HCT116 (cell line): ENCODE results near the gene COL28A1. TPM values are rescaled to one million over a fixed set of nuclear protein-coding genes. Genes with fewer than 3 reads are reported as not detected.

ENCODE experiments used
- ATAC-seq: fragments of 200-7000 bp; cut with Tn5 transposase; 2 replicates; pipeline ENCODE4 v1.9.1; 2020; ENCODE audit warnings: mild to moderate bottlenecking, moderate library complexity
- BruUV-seq: library from RNA; stranded (reverse); fragments of 400-500 nt; replicated peaks from 2 replicates; lab custom pipeline; 2021; lab: Mats Ljungman, UMichigan
- CTCF ChIA-PET: fragments of 300-600 bp; sonication (Branson Sonifier 250); formaldehyde crosslinking; loops from one replicate; lab custom pipeline; 2021; ENCODE audit warnings: antibody characterized with exemption; lab: Charles Lee
- POLR2A ChIA-PET: fragments of 300-600, 350-600 bp; sonication (Branson Sonifier 250); formaldehyde crosslinking; loops from one replicate; lab custom pipeline; 2021; ENCODE audit warnings: antibody characterized with exemption; lab: Charles Lee
- RAD21 ChIA-PET, 2 experiments: fragments of 300-600 bp; sonication (Branson Sonifier 250); formaldehyde crosslinking; loops; one replicate each; lab custom pipeline; 2023; ENCODE audit warnings: low total read pairs in 2 of 2; ENCODE audit not compliant: uncharacterized antibody in 2 of 2, unreplicated experiment in 2 of 2, low non-redundant PET in 1 of 2; lab: Charles Lee
- DNase-seq: peaks from one replicate; pipeline ENCODE4 v3.0.0-alpha.2; 2010; ENCODE audit warnings: low read depth, low spot score
- H2AFZ ChIP-seq: fragments of 200-600 bp; shearing (Covaris generic), sonication (generic); 2 replicates; pipeline ENCODE4 v1.6.1; 2017; ENCODE audit warnings: low read depth, mixed run types, mixed read lengths, antibody characterized with exemption, low read length; ENCODE audit not compliant: poor library complexity, severe bottlenecking
- H3K27ac ChIP-seq: 2 replicates; pipeline ENCODE4 v1.5.1; 2012; ENCODE audit warnings: low read depth, low read length
- H3K27me3 ChIP-seq: fragments of 200-600 bp; sonication (generic); 2 replicates; pipeline ENCODE4 v1.6.1; 2016; ENCODE audit warnings: mixed run types, low read length, mixed read lengths; ENCODE audit not compliant: insufficient read depth
- H3K36me3 ChIP-seq, 2 experiments: fragments of 200-500 bp in 1 of 2; fragments of 200-600 bp in 1 of 2; sonication (Bioruptor generic) in 1 of 2; sonication (generic) in 1 of 2; 2 replicates each; pipeline versions ENCODE4 v1.5.1 to v1.6.1; 2014 to 2016; ENCODE audit warnings: low read length in 2 of 2, inconsistent platforms in 1 of 2, mixed read lengths in 1 of 2, mixed run types in 1 of 2; ENCODE audit not compliant: insufficient read depth in 2 of 2, control insufficient read depth in 1 of 2
- H3K4me1 ChIP-seq, 2 experiments: fragments of 200-600 bp in 1 of 2; sonication (generic) in 1 of 2; 2 replicates each; pipeline versions ENCODE4 v1.5.1 to v1.6.1; 2012 to 2017; ENCODE audit warnings: low read length in 2 of 2, inconsistent platforms in 1 of 2, mild to moderate bottlenecking in 1 of 2, mixed read lengths in 1 of 2, mixed run types in 1 of 2, moderate library complexity in 1 of 2; ENCODE audit not compliant: insufficient read depth in 2 of 2, control insufficient read depth in 1 of 2
- H3K4me2 ChIP-seq: fragments of 200-600 bp; sonication (generic); 2 replicates; pipeline ENCODE4 v1.6.1; 2017; ENCODE audit warnings: mixed run types, low read length, mixed read lengths
- H3K4me3 ChIP-seq, 2 experiments: fragments of 200-600 bp in 1 of 2; sonication (generic) in 1 of 2; replicated peaks in 1 of 2; 2 replicates each; pipeline ENCODE4 v1.5.1; 2011 to 2016; ENCODE audit warnings: low read length in 2 of 2, control low read depth in 1 of 2, low read depth in 1 of 2, mild to moderate bottlenecking in 1 of 2, mixed read lengths in 1 of 2, mixed run types in 1 of 2
- H3K79me2 ChIP-seq: fragments of 200-600 bp; sonication (generic); 2 replicates; pipeline ENCODE4 v1.6.1; 2017; ENCODE audit warnings: mild to moderate bottlenecking, mixed run types, low read length, moderate library complexity, mixed read lengths; ENCODE audit not compliant: insufficient read depth
- H3K9ac ChIP-seq: fragments of 200-600 bp; sonication (generic); 2 replicates; pipeline ENCODE4 v1.6.1; 2016; ENCODE audit warnings: low read length, mixed read lengths
- H3K9me2 ChIP-seq: fragments of 200-600 bp; sonication (generic), shearing (Covaris generic); 2 replicates; pipeline ENCODE4 v1.6.1; 2017; ENCODE audit warnings: mixed run types, mild to moderate bottlenecking, moderate library complexity; ENCODE audit not compliant: insufficient read depth
- H3K9me3 ChIP-seq, 2 experiments: fragments of 200-500 bp in 1 of 2; fragments of 200-600 bp in 1 of 2; sonication (Bioruptor generic) in 1 of 2; sonication (generic) in 1 of 2; 2 replicates each; pipeline ENCODE4 v1.6.1; 2014 to 2017; ENCODE audit warnings: low read length in 2 of 2, mixed read lengths in 2 of 2, inconsistent platforms in 1 of 2, low read depth in 1 of 2, mild to moderate bottlenecking in 1 of 2, mixed run types in 1 of 2, moderate library complexity in 1 of 2; ENCODE audit not compliant: control insufficient read depth in 1 of 2, insufficient read depth in 1 of 2
- H4K20me1 ChIP-seq: fragments of 200-600 bp; sonication (generic), shearing (Covaris generic); 2 replicates; pipeline ENCODE4 v1.6.1; 2017; ENCODE audit warnings: mixed run types, mild to moderate bottlenecking, moderate library complexity; ENCODE audit not compliant: insufficient read depth
- ATF3 ChIP-seq: IDR thresholded peaks from 2 replicates; pipeline ENCODE4 v1.6.1; 2012
- CEBPB ChIP-seq: IDR thresholded peaks from 2 replicates; pipeline ENCODE4 v1.6.1; 2012; ENCODE audit warnings: low read depth
- EGR1 ChIP-seq: IDR thresholded peaks from 2 replicates; pipeline ENCODE4 v1.6.1; 2012; ENCODE audit warnings: low read depth
- ELF1 ChIP-seq: IDR thresholded peaks from 2 replicates; pipeline ENCODE4 v1.6.1; 2012; ENCODE audit warnings: low read depth, borderline replicate concordance
- EZH2phosphoT487 ChIP-seq: fragments of 200-600 bp; IDR thresholded peaks from 2 replicates; pipeline ENCODE4 v1.6.1; 2018; ENCODE audit warnings: antibody characterized with exemption, borderline replicate concordance
- FOSL1 ChIP-seq: IDR thresholded peaks from 2 replicates; pipeline ENCODE4 v1.6.1; 2012; ENCODE audit warnings: low read depth
- JUND ChIP-seq: IDR thresholded peaks from 2 replicates; pipeline ENCODE4 v1.6.1; 2012
- POLR2A ChIP-seq: IDR thresholded peaks from 2 replicates; pipeline ENCODE4 v1.7.0; 2011; ENCODE audit warnings: borderline replicate concordance; ENCODE audit not compliant: insufficient read depth, insufficient read length; ENCODE audit errors: extremely low read depth
- RAD21 ChIP-seq: IDR thresholded peaks from 2 replicates; pipeline ENCODE4 v1.6.1; 2012; ENCODE audit warnings: low read depth, mild to moderate bottlenecking
- SIN3A ChIP-seq: IDR thresholded peaks from 2 replicates; pipeline ENCODE4 v1.6.1; 2012; ENCODE audit warnings: low read depth
- TCF7L2 ChIP-seq: IDR thresholded peaks from 2 replicates; pipeline ENCODE4 v1.7.0; 2011; ENCODE audit warnings: borderline replicate concordance, inconsistent platforms; ENCODE audit not compliant: insufficient read depth, insufficient read length; ENCODE audit errors: extremely low read depth
- YY1 ChIP-seq: IDR thresholded peaks from 2 replicates; pipeline ENCODE4 v1.6.1; 2011; ENCODE audit warnings: low read length, low read depth, moderate library complexity, mild to moderate bottlenecking; ENCODE audit not compliant: insufficient replicate concordance; ENCODE audit errors: extremely low read depth
- ZFX ChIP-seq: fragments of 450-650 bp; IDR thresholded peaks from 2 replicates; pipeline ENCODE4 v1.6.1; 2017
- intact Hi-C: fragments of 100-400 bp; cut with micrococcal nuclease; formaldehyde crosslinking; loops from 2 replicates; pipeline ENCODE4 v1.10.0; 2022
- total RNA-seq: library from RNA; stranded (reverse); gene quantifications from one replicate; pipeline ENCODE4 v1.2.1, GENCODE V29; 2021; ENCODE audit not compliant: unreplicated experiment
- TF ChIP-seq, protein P1 (sequence below): IDR thresholded peaks from 2 replicates; pipeline ENCODE4 v1.6.1; 2011; ENCODE audit warnings: mild to moderate bottlenecking, low read length, moderate library complexity; ENCODE audit not compliant: insufficient replicate concordance; ENCODE audit errors: extremely low read depth

The COL28A1 gene
- total RNA-seq, 1 experiment from 2014 or later: 0.12 TPM

GRCh38 chr7:7550663-7551062 lies 15.0 kb upstream of the COL28A1 start:
- Histone ChIP-seq H3K9me3 (no peaks in the 10 kb centered on the region), H3K9ac (no peak overlapping the region), H3K4me2 (no peak overlapping the region), H3K27ac (no peak overlapping the region), H3K79me2 (no peaks in the 10 kb centered on the region), H3K9me2 (no peaks in the 10 kb centered on the region), H3K36me3 (no peaks in the 10 kb centered on the region), H3K27me3 (no peaks in the 10 kb centered on the region), H3K4me1 (no peaks in the 10 kb centered on the region), H2AFZ (no peak overlapping the region), H4K20me1 (no peaks in the 10 kb centered on the region), H3K4me3 (no peak overlapping the region)
- DNase-seq (no peak), ATAC-seq (no peak)
- TF ChIP-seq ATF3: no peak
- TF ChIP-seq, protein P1, sequence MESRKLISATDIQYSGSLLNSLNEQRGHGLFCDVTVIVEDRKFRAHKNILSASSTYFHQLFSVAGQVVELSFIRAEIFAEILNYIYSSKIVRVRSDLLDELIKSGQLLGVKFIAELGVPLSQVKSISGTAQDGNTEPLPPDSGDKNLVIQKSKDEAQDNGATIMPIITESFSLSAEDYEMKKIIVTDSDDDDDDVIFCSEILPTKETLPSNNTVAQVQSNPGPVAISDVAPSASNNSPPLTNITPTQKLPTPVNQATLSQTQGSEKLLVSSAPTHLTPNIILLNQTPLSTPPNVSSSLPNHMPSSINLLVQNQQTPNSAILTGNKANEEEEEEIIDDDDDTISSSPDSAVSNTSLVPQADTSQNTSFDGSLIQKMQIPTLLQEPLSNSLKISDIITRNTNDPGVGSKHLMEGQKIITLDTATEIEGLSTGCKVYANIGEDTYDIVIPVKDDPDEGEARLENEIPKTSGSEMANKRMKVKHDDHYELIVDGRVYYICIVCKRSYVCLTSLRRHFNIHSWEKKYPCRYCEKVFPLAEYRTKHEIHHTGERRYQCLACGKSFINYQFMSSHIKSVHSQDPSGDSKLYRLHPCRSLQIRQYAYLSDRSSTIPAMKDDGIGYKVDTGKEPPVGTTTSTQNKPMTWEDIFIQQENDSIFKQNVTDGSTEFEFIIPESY: no peak
- TF ChIP-seq TCF7L2: no peak
- TF ChIP-seq EZH2phosphoT487: no peak
- no peak for TF ChIP-seq ZFX
- TF ChIP-seq YY1: no peak
- TF ChIP-seq SIN3A: no peak
- no peak for TF ChIP-seq RAD21
- no peak for TF ChIP-seq EGR1
- TF ChIP-seq CEBPB: no peak
- TF ChIP-seq ELF1: no peak
- no peak for TF ChIP-seq FOSL1
- no peak for TF ChIP-seq POLR2A
- TF ChIP-seq JUND: no peak
- CTCF ChIA-PET: interaction anchor here (0.7 to 1.5 kb wide), 2 partner anchors 12 to 745 kb away, joined by 3 to 4 read pairs; no protein-coding TSS in a partner anchor
- intact Hi-C loops: no loop called here
- RAD21 ChIA-PET: no interaction called here
- no TSS peak for BruUV-seq
- POLR2A ChIA-PET: no interaction called here
